Hepatocyte (in vitro differentiated cells): ENCODE data around the gene PALD1.

Experiments
- CTCF ChIP-seq: fragments of 200-600 bp; sonication (generic); IDR thresholded peaks from 2 replicates; pipeline ENCODE4 v1.5.1; 2016; ENCODE audit warnings: antibody characterized with exemption, mild to moderate bottlenecking; ENCODE audit not compliant: poor library complexity
- EZH2 ChIP-seq: fragments of 200-600 bp; sonication (generic); IDR thresholded peaks from 2 replicates; pipeline ENCODE4 v1.6.1; 2016; ENCODE audit warnings: antibody characterized with exemption, mild to moderate bottlenecking, borderline replicate concordance

- no peak for TF ChIP-seq EZH2
- TF ChIP-seq CTCF = no peak
These were observed 126.6 kb downstream of the PALD1 start for GRCh38 chr10:70605161-70605560.
